HUDEP-2 (cell line): Measurements from ENCODE around the gene ARL5A.

Experiments
- DNase-seq, 76 experiments: peaks; one replicate each; lab custom pipeline; 2025; ENCODE audit not compliant: unreplicated experiment in 76 of 76; lab: John Stamatoyannopoulos, UW

The ARL5A gene

GRCh38 chr2:151841047-151841424, 12.8 kb upstream of the ARL5A start:
- DNase-seq: no peak

DNA sequence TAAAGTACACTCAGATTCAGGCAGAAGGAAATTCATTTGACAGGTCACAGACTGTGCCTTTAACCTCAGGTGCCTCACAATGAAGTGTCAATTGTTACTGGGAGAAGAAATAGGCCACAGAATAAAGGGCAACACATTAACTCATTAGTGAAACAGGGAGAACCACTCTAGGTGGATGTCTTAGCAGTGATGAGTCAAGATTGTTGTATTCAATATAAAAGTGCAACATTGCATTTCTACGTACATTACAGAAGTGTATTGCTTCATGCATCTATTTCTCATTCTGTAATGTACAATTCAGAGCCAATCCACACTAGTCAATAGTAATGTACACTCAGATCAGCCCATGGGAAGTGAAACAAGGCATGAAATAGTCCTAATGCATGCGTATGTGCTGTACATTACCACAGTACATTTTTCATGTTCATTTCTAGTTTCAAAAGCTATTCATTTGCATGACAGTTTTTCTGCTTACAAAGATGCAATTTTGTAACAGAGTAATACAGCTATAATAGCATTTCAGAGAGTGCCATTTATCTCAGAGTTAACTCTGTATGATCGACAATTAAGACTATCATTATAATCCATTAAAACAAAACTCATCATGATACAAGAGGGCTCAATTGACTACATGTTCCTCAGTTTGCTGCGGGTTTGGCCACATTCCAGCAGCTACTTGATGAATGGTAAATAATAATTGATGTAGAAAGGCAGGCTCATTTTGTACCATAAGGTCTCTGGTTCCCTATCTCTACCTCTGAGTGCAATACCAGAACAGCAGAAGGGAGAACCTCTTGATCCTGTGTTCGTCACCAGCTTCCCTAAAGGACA, 12.2 kb upstream of the ARL5A start:
- DNase-seq: no peak

DNA sequence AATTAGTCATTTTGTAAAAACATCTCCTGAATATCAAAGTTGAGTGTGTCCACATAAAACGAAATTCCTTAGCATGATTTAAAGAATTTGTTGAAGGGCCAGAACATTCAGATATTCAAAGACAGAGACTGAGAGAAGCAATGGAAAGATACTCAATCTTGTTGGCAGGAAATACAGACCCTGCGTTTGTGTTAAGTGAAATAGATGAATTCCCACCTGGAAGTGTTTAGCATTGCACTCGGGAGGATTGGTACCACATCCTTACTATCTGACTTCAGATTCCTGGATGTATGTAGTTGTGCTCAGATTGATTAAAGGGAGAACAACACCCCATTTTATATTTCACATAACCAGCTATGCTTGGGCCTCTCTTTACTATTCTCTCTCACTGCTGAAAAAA, 9.7 kb upstream of the ARL5A start:
- DNase-seq: no peak

- no peak for DNase-seq
These were observed 5.8 kb upstream of the ARL5A start for GRCh38 chr2:151833984-151834383.

- DNase-seq: no peak
These were observed 2.7 kb upstream of the ARL5A start for GRCh38 chr2:151830961-151831360.

- DNase-seq: no peak
These were observed 686 bp upstream of the ARL5A start for GRCh38 chr2:151828890-151829324.

GRCh38 chr2:151827564-151828142, 568 bp downstream of the ARL5A start:
- DNase-seq: peak in 17 of 76 experiments; percentile 3 to 41 (median 19)

GRCh38 chr2:151826737-151827157, 1.5 kb downstream of the ARL5A start:
- DNase-seq: peak in 26 of 76 experiments; percentile 1 to 52 (median 25)

DNA sequence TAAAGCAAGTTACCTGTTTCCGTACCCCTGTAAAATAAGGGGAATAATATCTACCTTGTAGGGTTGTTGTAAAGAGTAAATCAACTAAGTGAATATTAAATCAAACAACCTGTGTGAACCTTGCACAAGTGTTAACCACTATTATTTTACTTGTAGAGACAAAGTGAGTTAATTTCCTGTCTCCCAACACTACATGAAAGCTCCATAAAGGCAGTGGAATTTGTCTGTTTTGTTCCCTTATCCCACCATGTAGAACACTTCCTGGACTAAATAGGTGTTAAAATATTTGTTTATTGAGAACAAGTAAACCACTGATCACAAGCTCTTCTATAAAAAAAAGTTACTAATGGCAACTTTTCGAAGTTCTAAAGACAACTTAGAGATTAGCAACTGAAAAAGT, 3.3 kb downstream of the ARL5A start:
- no peak for DNase-seq

DNA sequence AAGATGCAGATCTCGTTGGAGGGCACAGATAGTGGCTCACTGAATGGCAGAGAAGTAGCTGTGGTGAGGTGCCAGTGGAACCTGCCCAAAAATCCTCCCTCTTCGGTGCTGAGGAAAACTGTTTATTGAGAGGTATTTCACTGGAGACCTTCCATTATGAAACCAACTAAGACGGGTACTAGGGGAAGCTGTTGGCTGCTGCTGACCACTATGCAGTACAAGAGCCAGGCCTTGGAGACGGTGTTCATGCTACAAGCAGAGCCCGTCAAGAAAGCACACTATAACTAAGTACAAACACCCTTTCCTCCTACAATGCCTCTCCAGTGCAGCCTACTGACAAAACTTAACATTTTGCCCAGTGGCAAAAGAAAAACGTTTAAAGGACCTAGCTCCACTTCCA, 4.6 kb downstream of the ARL5A start:
- peak in 25 of 76 experiments; percentile 1 to 37 (median 15) for DNase-seq

- DNase-seq: no peak
These were observed 8.3 kb downstream of the ARL5A start for GRCh38 chr2:151819920-151820319.

DNA sequence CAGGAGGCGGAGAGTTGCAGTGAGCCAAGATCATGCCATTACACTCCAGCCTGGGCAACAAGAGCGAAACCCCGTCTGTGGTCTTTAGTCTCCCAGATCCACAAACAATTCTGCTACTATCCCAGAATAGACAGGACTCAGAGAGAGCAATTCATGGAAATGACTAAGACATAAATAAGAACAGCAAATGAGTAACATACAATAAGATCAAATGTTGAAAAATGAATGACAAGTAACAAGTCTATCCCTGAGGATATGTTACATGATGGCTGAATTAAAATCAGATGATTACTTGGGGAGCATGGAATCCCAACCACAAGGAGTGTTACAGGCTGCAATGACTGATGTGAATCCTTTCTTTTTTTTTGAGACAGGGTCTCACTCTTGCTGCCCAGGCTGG, 10.3 kb downstream of the ARL5A start:
- DNase-seq: no peak

DNA sequence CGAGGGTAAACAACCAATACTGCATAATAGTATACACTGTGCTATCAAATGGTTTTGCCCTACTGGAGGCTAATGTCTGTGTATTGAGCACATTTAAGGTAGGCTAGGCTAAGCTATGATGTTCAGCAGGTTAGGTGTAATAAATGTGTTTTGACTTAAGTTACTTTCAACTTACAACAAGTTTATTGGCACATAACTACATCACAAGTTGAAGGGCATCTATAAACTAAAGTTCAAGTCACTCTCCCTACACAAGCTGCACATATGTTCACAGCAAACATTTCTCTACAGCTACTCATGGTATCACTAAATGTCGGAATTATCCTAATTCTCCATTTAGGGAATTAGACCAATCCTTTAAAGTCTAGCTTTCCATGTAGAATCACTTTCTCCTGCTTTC, 11.4 kb downstream of the ARL5A start:
- no peak for DNase-seq

DNA sequence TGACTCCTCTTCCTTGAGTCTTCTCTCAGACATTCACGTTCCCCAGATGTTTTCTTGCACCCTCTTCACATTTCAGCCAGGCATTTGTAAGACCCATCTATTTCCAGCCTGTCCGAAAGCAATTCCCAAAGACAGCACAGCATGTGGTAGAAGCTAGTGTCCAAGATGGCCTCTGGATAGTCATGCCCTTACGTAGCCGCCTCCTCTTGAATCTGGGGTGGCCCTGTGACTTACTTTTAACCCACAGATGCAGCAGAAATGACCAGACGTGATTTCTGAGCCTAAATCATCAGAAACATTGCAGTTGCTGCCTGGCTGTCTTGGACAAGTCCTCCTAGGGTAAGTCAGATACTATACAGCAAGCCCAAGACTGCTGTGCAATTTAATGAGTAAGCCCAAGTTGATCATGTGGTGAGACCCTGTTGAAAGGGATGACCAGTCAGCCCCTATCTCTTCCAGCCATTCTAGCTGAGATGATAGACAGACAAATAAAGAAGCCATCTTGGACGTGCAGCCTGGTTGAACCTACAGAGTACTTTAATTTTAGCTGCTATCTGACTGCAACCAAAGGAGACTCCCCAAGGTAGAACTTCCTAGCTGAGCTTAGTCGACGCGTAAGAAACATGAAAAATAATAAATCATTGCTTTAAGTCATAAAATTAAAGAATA, 12.3 kb downstream of the ARL5A start:
- no peak for DNase-seq

DNA sequence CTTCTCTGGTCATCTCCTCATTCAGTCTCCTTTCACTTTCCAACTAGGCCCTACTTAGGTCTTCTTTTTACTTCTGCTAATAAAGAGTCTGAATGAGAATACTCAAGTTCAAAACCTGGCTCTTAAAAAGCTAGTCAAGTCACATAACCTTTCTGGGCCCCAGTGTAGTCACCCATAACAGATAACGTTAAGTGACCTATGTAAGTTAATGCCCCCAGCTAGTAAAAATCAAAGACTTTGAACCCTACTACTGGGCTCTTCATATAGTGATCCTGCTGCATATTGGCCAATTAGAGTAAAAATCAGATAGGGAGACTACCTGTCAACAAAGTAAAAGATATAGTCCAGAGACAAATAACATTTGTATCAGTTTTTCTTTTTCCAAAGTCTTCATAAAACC, 17.7 kb downstream of the ARL5A start:
- no peak for DNase-seq

DNA sequence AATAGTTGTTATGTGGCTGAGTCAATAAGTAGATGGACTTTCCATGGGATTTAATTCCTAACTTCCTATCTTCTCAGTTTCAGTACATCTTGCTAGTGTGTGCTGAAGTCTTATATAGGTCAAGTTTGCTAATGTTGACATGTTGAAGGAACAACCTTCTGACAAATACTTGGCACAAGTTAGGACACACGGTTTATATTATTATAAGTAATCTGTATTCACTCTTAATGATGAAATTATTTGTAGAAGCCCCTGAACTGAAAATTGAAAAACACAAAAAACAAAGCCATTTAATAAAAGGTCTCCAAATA, 19.2 kb downstream of the ARL5A start:
- DNase-seq: no peak

DNA sequence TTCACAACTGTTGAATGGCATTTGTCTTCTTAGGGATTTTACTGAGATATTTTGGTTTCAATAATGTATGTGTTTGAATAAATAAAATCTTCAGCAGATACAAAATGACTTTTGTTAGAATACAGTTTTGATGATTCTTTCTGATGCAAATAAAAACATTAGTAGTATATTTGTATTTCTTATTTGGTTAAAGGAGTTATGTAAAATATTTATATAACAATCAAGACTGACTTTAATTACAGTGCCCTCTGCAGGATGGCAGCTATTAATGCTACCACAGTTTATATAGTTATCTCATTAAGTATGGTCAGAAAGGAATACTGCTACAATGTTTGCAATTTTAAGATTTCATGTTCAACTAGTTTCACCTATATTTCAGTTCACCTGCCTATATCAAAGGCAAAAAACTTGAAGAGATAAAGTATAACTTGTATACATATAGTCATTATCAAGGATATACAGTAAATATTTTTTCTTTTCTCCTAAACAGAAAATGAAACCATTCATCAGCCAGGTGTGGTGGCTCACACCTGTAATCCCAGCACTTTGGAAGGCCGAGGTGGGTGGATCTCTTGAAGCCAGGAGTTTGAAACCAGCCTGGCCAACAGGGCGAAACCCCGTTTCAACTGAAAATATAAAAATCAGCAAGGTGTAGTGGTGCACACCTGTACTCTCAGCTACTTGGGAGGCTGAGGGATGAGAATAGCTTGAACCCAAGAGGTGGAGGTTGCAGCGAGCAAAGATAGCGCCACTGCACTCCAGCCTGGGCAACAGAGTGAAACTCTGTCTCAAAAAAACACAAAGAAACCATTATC, 19.8 kb downstream of the ARL5A start:
- peak in 3 of 76 experiments; percentile 3 to 13 (median 11) for DNase-seq

DNA sequence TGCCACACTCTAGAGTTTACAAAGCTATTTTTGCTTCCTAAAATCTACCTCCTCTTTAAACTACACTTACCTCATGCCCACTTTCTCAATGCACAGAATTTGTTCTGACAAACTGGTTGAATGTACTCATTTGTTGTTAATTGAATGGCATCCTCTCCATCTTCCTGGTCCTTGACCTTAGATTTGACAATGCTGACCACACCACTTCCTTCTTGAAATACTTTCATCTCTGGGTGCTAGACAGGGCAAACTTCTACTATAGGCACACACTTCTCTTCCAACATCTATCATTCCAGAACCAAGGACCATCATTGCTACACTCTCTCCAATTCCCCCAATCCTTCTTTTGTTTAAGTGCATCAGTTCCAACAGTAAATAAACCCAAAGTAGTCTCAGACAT, 22.3 kb downstream of the ARL5A start:
- DNase-seq: no peak

DNA sequence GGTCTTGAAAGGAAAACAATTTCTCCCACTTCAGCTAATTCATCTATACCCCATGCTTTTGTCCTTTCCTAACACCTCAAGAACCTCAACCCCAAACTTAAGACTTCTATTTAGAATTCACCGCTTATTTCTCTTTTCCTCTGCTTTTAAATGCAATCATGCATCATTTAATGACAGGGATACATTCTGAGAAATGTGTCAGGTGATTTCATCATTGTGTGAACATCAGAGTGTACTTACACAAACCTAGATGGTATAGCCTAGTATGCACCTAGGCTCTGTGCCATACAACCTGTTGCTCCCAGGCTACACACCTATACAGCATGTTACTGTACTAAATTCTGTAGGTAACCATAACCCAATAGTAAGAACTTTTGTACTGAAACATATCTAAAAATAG, 22.9 kb downstream of the ARL5A start:
- DNase-seq: no peak

- DNase-seq: no peak
These were observed 24.4 kb downstream of the ARL5A start for GRCh38 chr2:151803811-151804210.

- DNase-seq: no peak
These were observed 25.9 kb downstream of the ARL5A start for GRCh38 chr2:151802315-151802714.
